NB4 (cell line): ENCODE results near the gene TAS2R40.

Source experiments
- DNase-seq: peaks from one replicate; pipeline ENCODE4 v3.0.0; 2010; ENCODE audit warnings: low read depth
- H3K4me3 ChIP-seq: one replicate; pipeline ENCODE4 v1.5.1; 2011; ENCODE audit warnings: mild to moderate bottlenecking, low read depth, low read length, moderate library complexity
- MYC ChIP-seq: IDR thresholded peaks from 2 replicates; pipeline ENCODE4 v1.6.1; 2011; ENCODE audit warnings: low read depth, low read length
- POLR2A ChIP-seq: IDR thresholded peaks from 2 replicates; pipeline ENCODE4 v1.6.1; 2011; ENCODE audit warnings: mild to moderate bottlenecking; ENCODE audit not compliant: insufficient read length; ENCODE audit errors: extremely low read depth
- TF ChIP-seq, protein P1 (sequence below): IDR thresholded peaks from 2 replicates; pipeline ENCODE4 v1.6.1; 2011; ENCODE audit warnings: low read depth, low read length
- TF ChIP-seq, protein P2 (sequence below): IDR thresholded peaks from one replicate; pipeline ENCODE4 v1.5.1; 2012; ENCODE audit warnings: low read depth, low read length

Gene TAS2R40

GRCh38 chr7:143271240-143271639 is 49.4 kb downstream of the TAS2R40 start:
- DNase-seq, result no peak
- H3K4me3 ChIP-seq, result no peak overlapping the region
- TF ChIP-seq, protein P1, sequence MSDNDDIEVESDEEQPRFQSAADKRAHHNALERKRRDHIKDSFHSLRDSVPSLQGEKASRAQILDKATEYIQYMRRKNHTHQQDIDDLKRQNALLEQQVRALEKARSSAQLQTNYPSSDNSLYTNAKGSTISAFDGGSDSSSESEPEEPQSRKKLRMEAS, result no peak
- TF ChIP-seq, protein P2, sequence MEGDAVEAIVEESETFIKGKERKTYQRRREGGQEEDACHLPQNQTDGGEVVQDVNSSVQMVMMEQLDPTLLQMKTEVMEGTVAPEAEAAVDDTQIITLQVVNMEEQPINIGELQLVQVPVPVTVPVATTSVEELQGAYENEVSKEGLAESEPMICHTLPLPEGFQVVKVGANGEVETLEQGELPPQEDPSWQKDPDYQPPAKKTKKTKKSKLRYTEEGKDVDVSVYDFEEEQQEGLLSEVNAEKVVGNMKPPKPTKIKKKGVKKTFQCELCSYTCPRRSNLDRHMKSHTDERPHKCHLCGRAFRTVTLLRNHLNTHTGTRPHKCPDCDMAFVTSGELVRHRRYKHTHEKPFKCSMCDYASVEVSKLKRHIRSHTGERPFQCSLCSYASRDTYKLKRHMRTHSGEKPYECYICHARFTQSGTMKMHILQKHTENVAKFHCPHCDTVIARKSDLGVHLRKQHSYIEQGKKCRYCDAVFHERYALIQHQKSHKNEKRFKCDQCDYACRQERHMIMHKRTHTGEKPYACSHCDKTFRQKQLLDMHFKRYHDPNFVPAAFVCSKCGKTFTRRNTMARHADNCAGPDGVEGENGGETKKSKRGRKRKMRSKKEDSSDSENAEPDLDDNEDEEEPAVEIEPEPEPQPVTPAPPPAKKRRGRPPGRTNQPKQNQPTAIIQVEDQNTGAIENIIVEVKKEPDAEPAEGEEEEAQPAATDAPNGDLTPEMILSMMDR, result no peak
- TF ChIP-seq POLR2A (no peak), MYC (no peak)
